ENCODE data around the gene CARMIL1. TPM values are rescaled to one million over a fixed set of nuclear protein-coding genes. Genes with fewer than 3 reads are reported as not detected.

Gene CARMIL1
- total RNA-seq, 1 donor from 2014 or later = 1.4 TPM

DNA sequence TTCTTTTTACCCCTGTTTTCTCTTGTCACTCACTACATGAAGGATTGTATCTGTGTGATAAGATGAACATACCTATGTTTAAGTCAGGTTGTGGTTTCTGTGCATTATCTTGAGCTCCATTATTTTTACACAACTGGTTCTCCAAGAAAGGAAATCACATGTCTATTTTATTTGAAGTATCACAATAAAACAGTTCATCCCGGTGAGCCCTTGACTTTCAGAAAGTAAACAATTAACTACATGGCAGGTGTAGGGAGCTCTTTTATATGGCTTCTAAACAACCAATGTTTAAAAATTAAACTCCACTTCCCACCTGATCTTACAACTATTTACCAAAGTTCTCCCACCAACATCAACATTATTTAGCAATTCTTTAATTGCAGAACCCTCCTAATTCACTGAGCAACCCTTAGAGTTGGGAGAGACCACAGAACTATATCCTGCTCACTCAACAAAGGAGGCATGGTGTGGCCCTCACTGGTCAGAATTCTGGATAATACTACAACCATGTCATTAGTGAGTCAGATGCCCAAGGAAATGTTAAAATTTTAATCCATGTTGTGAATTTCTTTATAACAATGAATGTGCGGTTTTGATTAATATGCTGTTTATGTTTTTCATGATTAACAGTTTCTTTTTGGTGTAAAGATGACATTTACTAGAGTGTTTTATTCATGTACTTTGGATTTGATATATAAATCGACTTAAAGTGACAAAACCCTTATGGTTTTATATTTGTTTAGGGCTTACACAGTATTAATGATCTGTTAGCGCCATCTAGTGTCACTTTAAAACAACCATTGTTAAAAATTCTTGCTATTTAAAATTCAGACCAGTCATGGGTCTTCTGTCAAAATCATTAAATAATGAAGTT lies 322.9 kb downstream of the CARMIL1 start:
- no peak overlapping the region for H3K27ac Mint-ChIP-seq
- H3K9me3 Mint-ChIP-seq = no peaks in the 10 kb centered on the region
- no peaks in the 10 kb centered on the region for H3K27me3 Mint-ChIP-seq
- no peak for DNase-seq
- peaks cover 2% of the 10 kb centered on the region for H3K4me1 Mint-ChIP-seq
- H3K4me3 Mint-ChIP-seq = no peak overlapping the region
- H3K36me3 Mint-ChIP-seq (ENCODE audit: low read depth) = no peaks in the 10 kb centered on the region
- intact Hi-C loops (cut with micrococcal nuclease) = loop anchor here (1.0 to 10.0 kb wide), 4 partner anchors 45 to 379 kb away; no protein-coding TSS in a partner anchor

DNA sequence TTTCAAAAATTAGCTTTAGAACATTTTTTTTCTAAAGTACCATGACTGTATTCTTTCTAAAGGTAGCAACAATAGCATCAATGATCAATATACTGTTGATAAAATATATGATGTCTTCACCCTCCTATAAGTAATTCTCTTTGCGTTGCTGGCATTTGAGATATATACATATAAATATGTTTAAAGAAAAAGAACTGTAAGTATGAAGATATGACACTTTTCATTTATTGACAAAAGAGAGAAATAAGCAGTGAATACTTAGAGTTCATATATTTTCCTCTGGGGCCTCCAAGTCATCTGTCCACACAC lies 323.5 kb downstream of the CARMIL1 start:
- H3K9me3 Mint-ChIP-seq = no peaks in the 10 kb centered on the region
- H3K36me3 Mint-ChIP-seq (ENCODE audit: low read depth) = no peaks in the 10 kb centered on the region
- H3K27ac Mint-ChIP-seq = no peak overlapping the region
- intact Hi-C loops (cut with micrococcal nuclease) = loop anchor here (1.0 to 10.0 kb wide), 4 partner anchors 45 to 379 kb away; no protein-coding TSS in a partner anchor
- DNase-seq = no peak
- H3K27me3 Mint-ChIP-seq = no peaks in the 10 kb centered on the region
- peaks cover 2% of the 10 kb centered on the region for H3K4me1 Mint-ChIP-seq
- H3K4me3 Mint-ChIP-seq = no peak overlapping the region

DNA sequence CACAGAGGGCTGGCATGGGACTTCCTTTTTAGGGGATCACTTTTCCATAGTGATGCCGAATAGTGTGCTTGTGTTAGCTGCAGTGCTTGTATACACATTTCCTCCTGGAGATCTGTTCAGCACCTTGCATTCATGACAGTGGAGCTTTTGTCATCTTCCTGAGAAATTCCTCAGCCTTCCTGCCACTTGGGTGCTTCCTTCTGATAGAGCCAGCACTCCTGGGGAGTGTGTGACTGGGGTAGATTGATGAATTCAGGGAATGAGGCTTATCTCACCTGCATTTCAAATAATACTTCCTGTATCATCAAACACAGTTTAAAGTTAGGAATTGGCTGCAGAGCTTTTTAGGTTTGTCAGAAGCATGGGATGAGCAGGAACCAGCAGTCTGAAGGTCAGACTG lies 324.1 kb downstream of the CARMIL1 start:
- no peaks in the 10 kb centered on the region for H3K27me3 Mint-ChIP-seq
- peaks cover 2% of the 10 kb centered on the region for H3K4me1 Mint-ChIP-seq
- H3K9me3 Mint-ChIP-seq = no peaks in the 10 kb centered on the region
- H3K36me3 Mint-ChIP-seq (ENCODE audit: low read depth) = no peaks in the 10 kb centered on the region
- intact Hi-C loops (cut with micrococcal nuclease) = loop anchor here (5.0 to 10.0 kb wide), 2 partner anchors 46 to 108 kb away; no protein-coding TSS in a partner anchor
- no peak overlapping the region for H3K4me3 Mint-ChIP-seq
- no peak overlapping the region for H3K27ac Mint-ChIP-seq
- DNase-seq = no peak

DNA sequence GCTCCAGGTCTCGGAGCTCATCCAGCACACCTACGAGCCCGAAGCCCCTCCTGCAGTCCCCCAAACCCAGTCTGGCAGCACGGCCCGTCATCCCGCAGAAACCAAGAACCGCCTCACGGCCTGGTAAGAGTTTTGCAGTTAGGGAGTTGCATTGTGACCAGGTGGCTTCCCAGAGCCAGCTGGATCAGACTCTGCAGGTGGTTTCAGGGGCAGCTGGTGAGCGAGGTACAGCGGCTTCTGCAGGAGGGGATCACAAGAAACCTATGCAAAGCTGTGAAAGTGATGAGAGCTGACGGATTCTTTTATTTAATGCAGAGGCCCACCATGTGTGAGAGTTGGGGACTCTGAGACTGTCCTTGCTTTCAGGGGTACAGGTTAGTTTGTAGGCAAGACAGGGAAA lies 327.0 kb downstream of the CARMIL1 start:
- no peaks in the 10 kb centered on the region for H3K36me3 Mint-ChIP-seq (ENCODE audit: low read depth)
- peaks cover 2% of the 10 kb centered on the region for H3K4me1 Mint-ChIP-seq
- H3K27ac Mint-ChIP-seq = no peak overlapping the region
- H3K4me3 Mint-ChIP-seq = no peak overlapping the region
- no peaks in the 10 kb centered on the region for H3K27me3 Mint-ChIP-seq
- intact Hi-C loops (cut with micrococcal nuclease) = loop anchor here (10.0 kb wide), 1 partner anchor 111 kb away; no protein-coding TSS in a partner anchor
- no peaks in the 10 kb centered on the region for H3K9me3 Mint-ChIP-seq
- DNase-seq = no peak

DNA sequence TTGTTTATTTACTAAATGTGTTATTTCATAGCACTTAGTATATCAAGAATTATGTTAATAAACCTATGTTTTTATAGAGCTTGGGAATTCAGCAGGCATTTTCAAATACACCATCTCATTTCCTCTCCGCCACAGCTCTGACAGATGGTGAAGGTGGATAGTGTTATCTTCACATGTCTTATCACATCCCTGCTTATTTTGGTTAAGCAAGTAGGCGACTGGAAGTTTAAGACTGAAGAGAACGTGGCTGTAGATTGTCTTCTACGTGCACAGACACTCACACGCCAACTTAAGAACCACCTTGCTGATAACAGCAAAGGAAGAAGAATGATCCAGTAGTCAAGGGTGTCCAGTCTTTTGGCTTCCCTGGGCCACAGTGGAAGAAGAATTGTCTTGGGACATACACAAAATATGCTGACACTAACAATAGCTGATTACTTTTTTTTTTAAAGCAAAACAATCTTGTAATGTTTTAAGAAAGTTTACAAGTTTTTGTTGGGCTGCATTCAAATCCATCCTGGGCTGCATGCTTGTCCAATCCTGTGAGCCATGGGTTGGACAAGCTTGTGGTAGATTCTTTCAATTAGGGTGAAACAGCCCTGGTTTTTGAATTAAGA lies 329.5 kb downstream of the CARMIL1 start:
- Mint-ChIP-seq H3K4me3 (no peak overlapping the region), H3K4me1 (no peaks in the 10 kb centered on the region), H3K36me3 (ENCODE audit: low read depth) (no peaks in the 10 kb centered on the region), H3K9me3 (no peaks in the 10 kb centered on the region), H3K27me3 (no peaks in the 10 kb centered on the region), H3K27ac (no peak overlapping the region)
- no peak for DNase-seq
- intact Hi-C loops (cut with micrococcal nuclease) = loop anchor here (10.0 kb wide), 1 partner anchor 114 kb away; no protein-coding TSS in a partner anchor

DNA sequence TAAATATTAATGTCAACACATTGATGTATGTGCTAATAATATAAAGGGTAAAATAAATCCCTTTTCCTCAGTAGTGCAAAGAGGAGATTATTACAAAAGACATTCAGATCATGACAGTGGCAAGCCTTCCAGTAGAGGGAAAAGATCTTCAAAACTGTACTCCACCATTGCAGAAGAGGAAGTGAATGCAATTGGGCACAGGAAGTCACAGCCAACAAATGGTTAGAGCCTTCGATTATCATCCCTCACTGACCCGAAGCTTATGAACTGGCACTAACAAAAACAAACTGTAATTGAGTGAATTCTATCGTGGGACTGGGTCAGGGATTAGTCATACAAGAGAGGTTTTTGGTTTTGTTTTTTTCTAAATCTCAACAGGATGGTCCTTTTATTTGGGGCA lies 333.5 kb downstream of the CARMIL1 start:
- no peak for DNase-seq
- H3K4me1 Mint-ChIP-seq = no peaks in the 10 kb centered on the region
- no peak overlapping the region for H3K27ac Mint-ChIP-seq
- no peaks in the 10 kb centered on the region for H3K9me3 Mint-ChIP-seq
- no peak overlapping the region for H3K4me3 Mint-ChIP-seq
- no peaks in the 10 kb centered on the region for H3K27me3 Mint-ChIP-seq
- intact Hi-C loops (cut with micrococcal nuclease) = no loop called here
- H3K36me3 Mint-ChIP-seq (ENCODE audit: low read depth) = no peaks in the 10 kb centered on the region

DNA sequence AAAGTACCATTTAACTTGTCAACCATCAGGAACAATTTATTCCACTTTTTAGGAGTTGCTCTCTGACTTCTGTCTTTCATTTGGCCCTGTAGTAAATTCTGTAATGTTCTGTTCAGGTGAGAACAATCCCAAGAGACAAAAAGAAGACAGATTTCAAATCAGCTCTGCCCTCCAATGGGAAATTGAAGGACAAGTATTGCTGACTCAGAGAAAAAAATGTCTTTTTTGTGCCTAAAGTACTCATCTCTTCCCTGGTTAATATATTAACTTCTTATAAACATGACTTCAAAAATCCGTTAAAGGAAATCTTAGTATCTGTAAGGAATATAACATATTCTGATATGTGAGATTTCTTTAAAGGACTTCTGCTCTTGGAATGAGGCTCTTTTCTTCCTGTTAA lies 334.2 kb downstream of the CARMIL1 start:
- Mint-ChIP-seq H3K9me3 (no peaks in the 10 kb centered on the region), H3K27me3 (no peaks in the 10 kb centered on the region), H3K36me3 (ENCODE audit: low read depth) (no peaks in the 10 kb centered on the region), H3K27ac (no peak overlapping the region), H3K4me1 (no peaks in the 10 kb centered on the region), H3K4me3 (no peak overlapping the region)
- DNase-seq = no peak
- intact Hi-C loops (cut with micrococcal nuclease) = no loop called here

DNA sequence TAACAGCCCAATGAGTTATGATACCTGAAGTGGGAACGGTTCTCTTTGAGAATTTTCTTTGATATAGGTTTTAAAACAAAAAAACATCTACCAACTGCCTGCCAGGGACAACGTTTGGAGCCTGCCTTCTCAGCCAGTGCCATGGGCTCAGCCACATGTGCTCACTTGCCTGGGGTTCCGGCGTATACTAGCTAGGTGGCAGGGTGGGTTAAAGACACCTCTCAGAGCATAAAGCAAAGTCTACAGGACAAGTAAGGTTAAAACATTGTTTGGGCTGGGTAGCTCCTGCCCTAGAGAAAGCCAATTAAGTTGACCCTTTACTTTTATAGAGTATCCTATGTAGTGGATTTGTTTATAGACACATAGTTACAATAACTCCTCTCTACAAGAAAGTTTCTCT lies 334.9 kb downstream of the CARMIL1 start:
- H3K27me3 Mint-ChIP-seq = no peaks in the 10 kb centered on the region
- no peak overlapping the region for H3K4me3 Mint-ChIP-seq
- no peaks in the 10 kb centered on the region for H3K36me3 Mint-ChIP-seq (ENCODE audit: low read depth)
- no peaks in the 10 kb centered on the region for H3K9me3 Mint-ChIP-seq
- DNase-seq = no peak
- no peak overlapping the region for H3K27ac Mint-ChIP-seq
- intact Hi-C loops (cut with micrococcal nuclease) = no loop called here
- no peaks in the 10 kb centered on the region for H3K4me1 Mint-ChIP-seq

DNA sequence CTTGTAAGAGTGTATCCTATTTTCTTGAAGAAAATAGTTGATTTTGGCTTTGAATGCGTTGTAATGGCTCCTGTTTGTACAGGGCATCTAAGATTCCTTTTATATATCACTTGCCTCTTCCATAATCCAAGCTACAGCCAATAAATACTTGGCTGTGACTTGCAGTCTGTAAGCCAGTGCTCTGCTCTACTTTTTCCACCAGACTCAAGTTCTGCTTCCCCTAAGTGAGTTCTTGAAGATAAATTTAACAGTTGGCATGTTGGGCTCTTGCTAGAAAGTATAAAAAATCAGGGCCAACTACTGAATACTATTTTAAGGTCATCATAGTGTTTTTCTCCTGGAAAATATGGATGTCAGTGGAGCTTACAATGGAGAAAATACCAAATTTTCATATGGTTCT lies 336.3 kb downstream of the CARMIL1 start:
- Mint-ChIP-seq H3K27ac (no peak overlapping the region), H3K27me3 (no peaks in the 10 kb centered on the region), H3K4me1 (no peaks in the 10 kb centered on the region), H3K9me3 (no peaks in the 10 kb centered on the region), H3K4me3 (no peak overlapping the region), H3K36me3 (ENCODE audit: low read depth) (no peaks in the 10 kb centered on the region)
- DNase-seq = no peak
- intact Hi-C loops (cut with micrococcal nuclease) = no loop called here

DNA sequence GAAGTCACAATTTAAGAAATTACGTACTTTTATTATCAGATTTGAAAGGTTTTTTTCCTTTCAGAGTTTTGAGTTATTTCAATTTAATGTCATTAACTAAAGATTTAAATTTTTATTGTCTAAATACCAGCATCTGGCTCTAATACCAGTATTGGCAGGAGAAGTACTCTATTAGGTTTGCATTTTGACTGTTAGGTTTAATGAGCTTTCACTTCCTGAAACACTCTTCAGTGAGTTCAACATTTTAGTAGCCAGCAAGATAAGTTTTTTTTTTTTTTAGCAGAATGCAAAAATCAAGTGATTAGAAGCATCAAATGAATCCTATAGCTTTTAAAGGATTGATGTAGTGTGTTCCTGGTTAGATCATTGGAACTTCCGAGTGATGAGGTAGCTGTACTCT lies 338.8 kb downstream of the CARMIL1 start:
- Mint-ChIP-seq H3K9me3 (no peaks in the 10 kb centered on the region), H3K27me3 (no peaks in the 10 kb centered on the region), H3K4me3 (no peak overlapping the region), H3K36me3 (ENCODE audit: low read depth) (no peaks in the 10 kb centered on the region), H3K27ac (no peak overlapping the region), H3K4me1 (no peaks in the 10 kb centered on the region)
- no peak for DNase-seq
- intact Hi-C loops (cut with micrococcal nuclease) = no loop called here

DNA sequence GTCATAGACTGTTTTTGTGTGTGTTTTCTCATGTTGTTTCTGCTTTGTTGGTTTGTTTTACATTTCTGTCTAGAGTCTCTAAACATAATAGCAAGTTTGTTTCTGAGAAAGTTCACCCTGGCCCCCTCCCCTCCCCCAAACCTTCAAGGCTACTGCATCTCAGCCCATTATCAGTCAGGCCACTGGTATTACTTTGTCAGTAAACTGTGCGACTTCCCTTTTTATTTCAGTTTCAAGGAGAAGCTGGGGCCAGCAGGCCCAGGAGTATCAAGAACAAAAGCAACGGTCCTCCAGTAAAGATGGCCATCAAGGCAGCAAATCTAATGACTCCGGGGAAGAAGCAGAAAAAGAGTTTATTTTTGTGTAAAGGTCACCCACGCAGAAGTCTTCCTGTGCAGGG lies 340.0 kb downstream of the CARMIL1 start:
- H3K27me3 Mint-ChIP-seq = no peaks in the 10 kb centered on the region
- no peak for DNase-seq
- no peaks in the 10 kb centered on the region for H3K9me3 Mint-ChIP-seq
- H3K36me3 Mint-ChIP-seq (ENCODE audit: low read depth) = no peaks in the 10 kb centered on the region
- H3K4me1 Mint-ChIP-seq = no peaks in the 10 kb centered on the region
- H3K27ac Mint-ChIP-seq = no peak overlapping the region
- intact Hi-C loops (cut with micrococcal nuclease) = no loop called here
- H3K4me3 Mint-ChIP-seq = no peak overlapping the region

DNA sequence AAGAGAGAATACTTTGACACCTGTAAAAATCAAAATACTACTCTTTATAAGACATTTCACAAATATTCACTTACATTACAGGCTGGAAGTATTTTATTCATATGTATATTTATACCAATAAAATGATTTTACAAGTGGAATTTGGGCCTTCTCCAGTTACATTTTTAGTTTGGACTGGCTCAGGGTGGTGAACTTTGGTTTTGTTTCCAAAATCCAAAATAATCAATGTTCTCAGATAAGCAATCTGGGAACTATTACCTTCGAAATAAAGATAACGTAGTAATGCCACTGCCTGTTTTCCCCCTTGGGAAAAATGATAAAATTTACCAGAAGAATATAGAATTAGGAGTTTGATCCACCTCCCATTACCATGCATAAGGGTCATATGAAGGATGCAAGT lies 341.2 kb downstream of the CARMIL1 start:
- Mint-ChIP-seq H3K36me3 (ENCODE audit: low read depth) (no peaks in the 10 kb centered on the region), H3K27ac (no peak overlapping the region), H3K4me3 (no peak overlapping the region), H3K4me1 (no peaks in the 10 kb centered on the region), H3K27me3 (no peaks in the 10 kb centered on the region), H3K9me3 (no peaks in the 10 kb centered on the region)
- intact Hi-C loops (cut with micrococcal nuclease) = no loop called here
- no peak for DNase-seq

DNA sequence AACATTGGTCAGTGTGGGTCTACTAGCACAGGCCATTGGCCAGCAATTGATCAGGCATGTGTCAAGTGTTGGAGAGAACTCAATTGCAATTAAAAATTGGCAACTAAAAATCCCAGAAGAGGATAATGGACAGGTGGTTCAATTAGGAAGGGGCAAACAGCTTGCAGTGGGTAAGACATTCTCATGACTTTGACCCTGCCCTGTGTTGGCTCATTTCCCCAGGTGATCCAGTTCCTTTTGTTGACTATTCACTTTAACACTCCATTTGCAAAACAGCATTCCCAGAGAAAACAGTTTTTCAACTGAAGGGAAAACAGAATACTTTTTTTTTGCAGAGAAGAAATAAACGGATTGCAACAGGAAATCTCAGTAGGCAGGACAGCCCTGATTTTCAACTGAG lies 343.9 kb downstream of the CARMIL1 start:
- Mint-ChIP-seq H3K4me1 (no peaks in the 10 kb centered on the region), H3K9me3 (no peaks in the 10 kb centered on the region), H3K36me3 (ENCODE audit: low read depth) (no peaks in the 10 kb centered on the region), H3K4me3 (no peak overlapping the region), H3K27ac (no peak overlapping the region), H3K27me3 (peaks cover 5% of the 10 kb centered on the region)
- intact Hi-C loops (cut with micrococcal nuclease) = no loop called here
- no peak for DNase-seq

DNA sequence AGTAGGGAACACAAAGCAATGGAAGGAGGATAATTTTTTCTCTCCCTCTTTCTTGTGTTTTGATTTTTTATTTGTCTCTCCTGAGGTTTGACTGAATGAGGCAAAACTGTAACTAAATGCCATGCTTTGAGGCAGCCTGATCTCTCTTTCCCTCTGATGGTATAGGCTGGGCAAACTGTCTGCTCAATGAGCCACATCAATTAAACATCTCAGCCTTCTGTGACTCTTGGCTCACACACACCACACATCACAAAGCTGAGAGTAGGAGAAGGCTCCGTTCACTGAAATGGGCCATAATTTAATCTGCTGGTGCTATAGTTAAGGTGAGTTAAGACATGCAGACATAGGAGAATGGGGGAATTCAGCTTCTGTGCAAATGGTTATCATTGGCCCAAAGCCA lies 344.7 kb downstream of the CARMIL1 start:
- intact Hi-C loops (cut with micrococcal nuclease) = no loop called here
- H3K4me3 Mint-ChIP-seq = no peak overlapping the region
- no peaks in the 10 kb centered on the region for H3K36me3 Mint-ChIP-seq (ENCODE audit: low read depth)
- no peak overlapping the region for H3K27ac Mint-ChIP-seq
- peaks cover 5% of the 10 kb centered on the region for H3K27me3 Mint-ChIP-seq
- H3K9me3 Mint-ChIP-seq = no peaks in the 10 kb centered on the region
- H3K4me1 Mint-ChIP-seq = no peaks in the 10 kb centered on the region
- DNase-seq = no peak

Measured in activated CD4-positive, alpha-beta T cell treated with anti-CD3 and anti-CD28 coated beads, Interleukin-2, amount 10 ng/mL, durations not matched to agents 24 days and 14 days (primary cell).